Measurements from ENCODE around the gene EFCAB6. TPM values are rescaled to one million over a fixed set of nuclear protein-coding genes. Genes with fewer than 3 reads are reported as not detected.

Gene EFCAB6
- polyA plus RNA-seq, 3 donors = not detected

GRCh38 chr22:43631846-43632245 is 180.3 kb downstream of the EFCAB6 start:
- H3K27me3 ChIP-seq (ENCODE audit: control insufficient read depth in 2 of 2, insufficient read depth in 2 of 2, low read length in 2 of 2) = no peaks in the 10 kb centered on the region
- Mint-ChIP-seq H3K9me3 (peaks cover 0 to 2% (median 0%) of the 10 kb centered on the region in 7 donors), H3K36me3 (no peaks in the 10 kb centered on the region), H3K4me3 (no peak overlapping the region), H3K27me3 (ENCODE audit: low read depth in 3 of 3) (peaks cover 0 to 2% (median 0%) of the 10 kb centered on the region in 3 donors), H3K27ac (no peak overlapping the region), H3K4me1 (no peaks in the 10 kb centered on the region)
- no peak overlapping the region for H3K4me2 ChIP-seq (replicated peaks; ENCODE audit: extremely low read depth, low read length, poor library complexity, severe bottlenecking)
- no peak overlapping the region for H2AFZ ChIP-seq (ENCODE audit: insufficient read depth, low read depth, low read length, poor library complexity, severe bottlenecking)
- 100% methylated on average over 5 of the region's 10 CpGs for WGBS (ENCODE audit: insufficient coverage)
- no peaks in the 10 kb centered on the region for H3K36me3 ChIP-seq (replicated peaks in 1 of 2; ENCODE audit: control insufficient read depth in 1 of 2, insufficient read depth in 2 of 2, low read length in 2 of 2)
- H3K27ac ChIP-seq (ENCODE audit: low read depth in 1 of 2, low read length in 2 of 2) = no peak overlapping the region
- H3K4me3 ChIP-seq (replicated peaks in 1 of 3; ENCODE audit: low read depth in 2 of 3, low read length in 3 of 3) = no peak overlapping the region
- no peaks in the 10 kb centered on the region for H3K79me2 ChIP-seq (ENCODE audit: insufficient read depth, low read length)
- no peak for DNase-seq
- no peaks in the 10 kb centered on the region for H4K20me1 ChIP-seq (ENCODE audit: insufficient read depth, low read length)
- H3K9ac ChIP-seq (ENCODE audit: insufficient read depth, low read length, poor library complexity, severe bottlenecking) = no peak overlapping the region
- no peaks in the 10 kb centered on the region for H3K9me3 ChIP-seq (replicated peaks in 1 of 2; ENCODE audit: control insufficient read depth in 1 of 2, insufficient read depth in 1 of 2, low read length in 2 of 2)
- H3K4me1 ChIP-seq (ENCODE audit: control insufficient read depth in 1 of 2, insufficient read depth in 2 of 2, low read length in 2 of 2) = no peaks in the 10 kb centered on the region
- no peak for TF ChIP-seq CTCF (IDR thresholded peaks at IDR 0.05)
- intact Hi-C loops (cut with micrococcal nuclease) = no loop called here

DNA sequence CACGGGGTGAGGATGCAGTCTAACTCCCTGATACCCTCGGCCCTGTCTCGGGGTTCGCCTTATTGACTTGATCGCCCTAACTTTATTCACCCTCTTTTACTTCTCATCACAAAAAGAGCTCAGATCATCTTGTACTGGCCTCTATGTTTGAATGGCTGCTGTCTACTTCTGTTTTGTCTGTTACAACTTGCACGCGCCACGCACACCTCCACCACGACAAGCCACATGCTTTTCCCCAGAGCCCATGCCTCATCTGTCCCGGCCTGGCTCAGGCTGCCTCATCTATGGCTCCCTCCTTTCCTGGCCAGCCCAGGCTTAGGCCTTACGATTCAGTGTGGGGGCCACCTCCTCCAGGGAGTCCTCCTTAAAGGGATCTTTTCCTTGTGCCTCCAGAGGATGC is 180.9 kb downstream of the EFCAB6 start:
- no peak for TF ChIP-seq CTCF (IDR thresholded peaks at IDR 0.05)
- intact Hi-C loops (cut with micrococcal nuclease) = no loop called here
- no peaks in the 10 kb centered on the region for H3K79me2 ChIP-seq (ENCODE audit: insufficient read depth, low read length)
- H3K4me2 ChIP-seq (replicated peaks; ENCODE audit: extremely low read depth, low read length, poor library complexity, severe bottlenecking) = no peak overlapping the region
- H3K9ac ChIP-seq (ENCODE audit: insufficient read depth, low read length, poor library complexity, severe bottlenecking) = no peak overlapping the region
- no peak overlapping the region for H2AFZ ChIP-seq (ENCODE audit: insufficient read depth, low read depth, low read length, poor library complexity, severe bottlenecking)
- H3K36me3 Mint-ChIP-seq = no peaks in the 10 kb centered on the region
- no peak overlapping the region for H3K4me3 Mint-ChIP-seq
- H3K9me3 ChIP-seq (replicated peaks in 1 of 2; ENCODE audit: control insufficient read depth in 1 of 2, insufficient read depth in 1 of 2, low read length in 2 of 2) = no peaks in the 10 kb centered on the region
- no peak overlapping the region for H3K27ac Mint-ChIP-seq
- no peaks in the 10 kb centered on the region for H3K36me3 ChIP-seq (replicated peaks in 1 of 2; ENCODE audit: control insufficient read depth in 1 of 2, insufficient read depth in 2 of 2, low read length in 2 of 2)
- no peaks in the 10 kb centered on the region for H3K4me1 ChIP-seq (ENCODE audit: control insufficient read depth in 1 of 2, insufficient read depth in 2 of 2, low read length in 2 of 2)
- H3K27me3 ChIP-seq (ENCODE audit: control insufficient read depth in 2 of 2, insufficient read depth in 2 of 2, low read length in 2 of 2) = no peaks in the 10 kb centered on the region
- no peak overlapping the region for H3K27ac ChIP-seq (ENCODE audit: low read depth in 1 of 2, low read length in 2 of 2)
- no peaks in the 10 kb centered on the region for H4K20me1 ChIP-seq (ENCODE audit: insufficient read depth, low read length)
- 89% methylated on average over 9 of the region's 11 CpGs for WGBS (ENCODE audit: insufficient coverage)
- H3K27me3 Mint-ChIP-seq (ENCODE audit: low read depth in 3 of 3) = peaks cover 0 to 2% (median 1%) of the 10 kb centered on the region in 3 donors
- H3K4me3 ChIP-seq (replicated peaks in 1 of 3; ENCODE audit: low read depth in 2 of 3, low read length in 3 of 3) = no peak overlapping the region
- no peak for DNase-seq
- H3K4me1 Mint-ChIP-seq = no peaks in the 10 kb centered on the region
- peaks cover 0 to 2% (median 0%) of the 10 kb centered on the region in 7 donors for H3K9me3 Mint-ChIP-seq

All from CD14-positive monocyte (primary cell).